IMR-90 (cell line): ENCODE measurements around the gene CSRNP3. TPM values are rescaled to one million over a fixed set of nuclear protein-coding genes. Genes with fewer than 3 reads are reported as not detected.

Experiments
- ATAC-seq: fragments of 200-7000 bp; cut with Tn5 transposase; 2 replicates; pipeline ENCODE4 v1.9.1; 2020; ENCODE audit warnings: low read depth, mild to moderate bottlenecking, moderate library complexity
- BruUV-seq: library from RNA; stranded (reverse); fragments of 400-500 nt; replicated peaks from 2 replicates; lab custom pipeline; 2021; lab: Mats Ljungman, UMichigan
- CTCF ChIA-PET: fragments of 300-600 bp; formaldehyde crosslinking; extraction: SDS; loops from one replicate; lab custom pipeline; 2021; ENCODE audit warnings: antibody characterized with exemption; lab: Yijun Ruan, JAX
- POLR2A ChIA-PET: fragments of 300-600 bp; sonication (Branson Sonifier 250); formaldehyde crosslinking; loops from one replicate; lab custom pipeline; 2022; ENCODE audit warnings: antibody characterized with exemption; ENCODE audit not compliant: unreplicated experiment; lab: Charles Lee
- DNase-seq: peaks from one replicate; pipeline ENCODE4 v3.0.0; 2013
- H2AFZ ChIP-seq: replicated peaks from 2 replicates; pipeline ENCODE3; 2013; ENCODE audit warnings: low read length, mild to moderate bottlenecking; ENCODE audit not compliant: poor library complexity
- H2AK5ac ChIP-seq: 2 replicates; pipeline ENCODE4 v1.6.1; 2013; ENCODE audit warnings: low read depth, low read length, inconsistent platforms
- H2AK9ac ChIP-seq: replicated peaks from 2 replicates; pipeline ENCODE3; 2013; ENCODE audit warnings: mild to moderate bottlenecking, low read depth, low read length, moderate library complexity; ENCODE audit not compliant: poor library complexity
- H2BK120ac ChIP-seq: 2 replicates; pipeline ENCODE4 v1.6.1; 2013; ENCODE audit warnings: low read depth, low read length, inconsistent platforms
- H2BK15ac ChIP-seq: 3 replicates; pipeline ENCODE4 v1.6.1; 2013; ENCODE audit warnings: low read depth, low read length, inconsistent platforms
- H2BK20ac ChIP-seq: 2 replicates; pipeline ENCODE4 v1.6.1; 2013; ENCODE audit warnings: low read depth, mild to moderate bottlenecking, inconsistent platforms, low read length, moderate library complexity
- H2BK5ac ChIP-seq: 2 replicates; pipeline ENCODE4 v1.6.1; 2013; ENCODE audit warnings: mild to moderate bottlenecking, low read depth, low read length, inconsistent platforms; ENCODE audit not compliant: poor library complexity, severe bottlenecking
- H3K14ac ChIP-seq: replicated peaks from 2 replicates; pipeline ENCODE4 v1.6.1; 2013; ENCODE audit warnings: low read depth, low read length, inconsistent platforms
- H3K18ac ChIP-seq: 2 replicates; pipeline ENCODE4 v1.6.1; 2013; ENCODE audit warnings: low read depth, low read length, control low read depth
- H3K23ac ChIP-seq: 2 replicates; pipeline ENCODE4 v1.6.1; 2013; ENCODE audit warnings: low read depth, low read length, inconsistent platforms
- H3K27ac ChIP-seq: 2 replicates; pipeline ENCODE4 v1.5.1; 2013; ENCODE audit warnings: mild to moderate bottlenecking, control low read depth, low read length; ENCODE audit not compliant: insufficient read depth
- H3K27me3 ChIP-seq: 2 replicates; pipeline ENCODE4 v1.6.1; 2013; ENCODE audit warnings: low read length; ENCODE audit not compliant: control insufficient read depth, insufficient read depth
- H3K36me3 ChIP-seq: 2 replicates; pipeline ENCODE4 v1.6.1; 2013; ENCODE audit warnings: low read length, mixed read lengths; ENCODE audit not compliant: control insufficient read depth, insufficient read depth
- H3K4ac ChIP-seq: 2 replicates; pipeline ENCODE4 v1.6.1; 2013; ENCODE audit warnings: low read depth, low read length, inconsistent platforms
- H3K4me1 ChIP-seq: 2 replicates; pipeline ENCODE4 v1.6.1; 2013; ENCODE audit warnings: low read length, mixed read lengths; ENCODE audit not compliant: control insufficient read depth, insufficient read depth
- H3K4me2 ChIP-seq: 2 replicates; pipeline ENCODE4 v1.6.1; 2013; ENCODE audit warnings: low read depth, mild to moderate bottlenecking, control low read depth, low read length, moderate library complexity
- H3K4me3 ChIP-seq: 2 replicates; pipeline ENCODE4 v1.5.1; 2013; ENCODE audit warnings: low read depth, mild to moderate bottlenecking, control low read depth, low read length, moderate library complexity; ENCODE audit not compliant: insufficient read depth
- H3K56ac ChIP-seq: 2 replicates; pipeline ENCODE4 v1.6.1; 2013; ENCODE audit warnings: low read length, inconsistent platforms; ENCODE audit not compliant: insufficient read depth; ENCODE audit errors: extremely low read depth
- H3K79me1 ChIP-seq, 2 experiments: 2 replicates each; pipeline ENCODE4 v1.6.1; 2013; ENCODE audit warnings: low read length in 2 of 2, inconsistent platforms in 1 of 2, low read depth in 1 of 2
- H3K9ac ChIP-seq: 2 replicates; pipeline ENCODE4 v1.6.1; 2013; ENCODE audit warnings: low read depth, low read length, control low read depth
- H3K9me1 ChIP-seq: 2 replicates; pipeline ENCODE4 v1.6.1; 2013; ENCODE audit warnings: low read length, inconsistent platforms; ENCODE audit not compliant: insufficient read depth
- H3K9me3 ChIP-seq: 2 replicates; pipeline ENCODE4 v1.6.1; 2013; ENCODE audit warnings: low read length; ENCODE audit not compliant: control insufficient read depth, insufficient read depth
- H4K20me1 ChIP-seq: 2 replicates; pipeline ENCODE4 v1.6.1; 2013; ENCODE audit warnings: low read length, inconsistent platforms; ENCODE audit not compliant: insufficient read depth
- H4K5ac ChIP-seq: 2 replicates; pipeline ENCODE4 v1.6.1; 2013; ENCODE audit warnings: mild to moderate bottlenecking, low read depth, low read length, control low read depth
- H4K8ac ChIP-seq, 2 experiments: 2 replicates each; pipeline ENCODE4 v1.6.1; 2013; ENCODE audit warnings: low read depth in 2 of 2, low read length in 2 of 2, control low read depth in 1 of 2, inconsistent platforms in 1 of 2
- H4K91ac ChIP-seq: 2 replicates; pipeline ENCODE4 v1.6.1; 2013; ENCODE audit warnings: low read depth, low read length, inconsistent platforms; ENCODE audit not compliant: insufficient read depth
- CEBPB ChIP-seq: IDR thresholded peaks from 2 replicates; pipeline ENCODE4 v1.6.1; 2012; ENCODE audit warnings: low read depth, low read length, improper control_type of control experiment
- CHD1 ChIP-seq: IDR thresholded peaks from 2 replicates; pipeline ENCODE4 v1.6.1; 2012; ENCODE audit warnings: low read depth, low read length, improper control_type of control experiment
- CTCF ChIP-seq: conservative IDR thresholded peaks from 2 replicates; pipeline ENCODE4 v1.5.1; 2012; ENCODE audit warnings: mild to moderate bottlenecking, low read depth, low read length, improper control_type of control experiment
- ELK1 ChIP-seq: fragments of 150-350 bp; IDR thresholded peaks from 2 replicates; pipeline ENCODE4 v1.6.1; 2016; ENCODE audit warnings: low read depth, mild to moderate bottlenecking, low read length, moderate library complexity, borderline replicate concordance
- FOS ChIP-seq: fragments of 150-350 bp; IDR thresholded peaks from 2 replicates; pipeline ENCODE4 v1.6.1; 2016; ENCODE audit warnings: low read depth, low read length
- MXI1 ChIP-seq: IDR thresholded peaks from 2 replicates; pipeline ENCODE4 v1.6.1; 2012; ENCODE audit warnings: low read depth, mild to moderate bottlenecking, low read length, moderate library complexity, borderline replicate concordance
- NFE2L2 ChIP-seq: fragments of 150-350 bp; IDR thresholded peaks from 2 replicates; pipeline ENCODE4 v1.6.1; 2016; ENCODE audit warnings: low read depth, mild to moderate bottlenecking, low read length
- POLR2A ChIP-seq: IDR thresholded peaks from 2 replicates; pipeline ENCODE4 v1.6.1; 2012; ENCODE audit warnings: mild to moderate bottlenecking, low read depth, low read length
- RAD21 ChIP-seq: IDR thresholded peaks from 2 replicates; pipeline ENCODE4 v1.6.1; 2012; ENCODE audit warnings: low read length, improper control_type of control experiment
- RCOR1 ChIP-seq: IDR thresholded peaks from 2 replicates; pipeline ENCODE4 v1.6.1; 2012; ENCODE audit warnings: mild to moderate bottlenecking, low read length, improper control_type of control experiment; ENCODE audit not compliant: insufficient replicate concordance
- RFX5 ChIP-seq: IDR thresholded peaks from 2 replicates; pipeline ENCODE4 v1.8.0; 2012; ENCODE audit warnings: low read depth, mild to moderate bottlenecking, low read length, moderate library complexity
- USF2 ChIP-seq: fragments of 150-350 bp; IDR thresholded peaks from 2 replicates; pipeline ENCODE4 v1.6.1; 2017; ENCODE audit warnings: mild to moderate bottlenecking, antibody characterized with exemption, low read length, low read depth
- WGBS, 2 experiments: methylation state at CpG; one replicate each; pipeline versions ENCODE4 v1.1.5 to v1.1.7; 2013; ENCODE audit warnings: missing lambda C conversion rate in 2 of 2; ENCODE audit not compliant: insufficient read length in 1 of 2; ENCODE audit errors: extremely low coverage in 2 of 2; 5-methylcytosine and 5-hydroxymethylcytosine counted together
- dilution Hi-C: fragments of 300-500 bp; cut with HindIII; formaldehyde crosslinking; loops from one replicate; pipeline ENCODE4 v1.14.3; 2018; ENCODE audit warnings: low sequenced_read_pairs; ENCODE audit not compliant: unreplicated experiment
- in situ Hi-C: fragments of 300-500 bp; cut with MboI; formaldehyde crosslinking; loops from 3 replicates; pipeline ENCODE4 v1.14.3; 2019; ENCODE audit warnings: low sequenced_read_pairs, inconsistent platforms, mixed read lengths
- intact Hi-C: fragments of 100-400 bp; cut with micrococcal nuclease; formaldehyde crosslinking; loops from 2 replicates; pipeline ENCODE4 v1.10.0; 2022
- polyA plus RNA-seq, 3 experiments: library from polyadenylated mRNA; depleted of rRNA; stranded (reverse); fragments of >200 nt; gene quantifications; 2 replicates each; pipeline ENCODE4 v1.2.3, GENCODE V29; 2012; ENCODE audit warnings: low replicate concordance in 1 of 3
- total RNA-seq: library from RNA; depleted of rRNA; stranded (reverse); fragments of >200 nt; gene quantifications from 2 replicates; pipeline ENCODE4 v1.2.3, GENCODE V29; 2012

The CSRNP3 gene
- total and polyA plus RNA-seq, 2 of the 4 experiments (the other 2 are of a cell fraction) = 0.21 to 0.72 TPM

DNA sequence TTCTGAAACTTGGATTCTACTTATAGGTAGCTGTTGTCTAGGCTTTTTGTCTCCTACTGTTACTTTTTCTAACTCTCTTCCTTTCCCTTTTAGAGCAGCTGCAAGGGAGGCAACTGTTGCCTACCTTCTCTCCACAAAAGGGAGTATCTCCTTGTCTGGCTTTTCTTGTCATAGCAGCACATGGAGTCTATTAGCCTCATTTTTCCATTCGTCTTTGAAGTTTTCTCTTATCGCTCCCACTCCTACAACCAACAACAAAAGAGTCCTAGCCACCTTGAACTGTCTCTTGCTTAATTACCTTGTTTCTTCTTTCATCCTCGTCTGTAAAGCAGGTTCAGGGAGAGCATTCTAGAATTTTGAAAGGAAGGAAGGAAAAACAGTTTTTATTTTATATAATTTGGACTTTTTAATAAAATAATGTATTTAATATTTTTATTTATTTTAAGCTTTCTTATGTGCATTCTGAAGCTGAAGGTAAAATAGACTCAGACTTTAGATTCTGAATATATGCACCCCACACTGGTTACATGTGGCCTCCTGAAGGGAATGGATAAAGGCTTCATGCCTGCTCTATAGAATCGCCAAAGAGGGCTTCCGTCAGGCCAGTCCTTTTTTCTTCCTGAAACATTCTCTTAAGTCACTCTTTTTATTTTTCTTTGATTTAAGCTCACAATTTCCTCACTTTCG, 154.4 kb downstream of the CSRNP3 start:
- Histone ChIP-seq H2AK9ac (no peak overlapping the region), H3K27ac (no peak overlapping the region), H3K79me1 (no peaks in the 10 kb centered on the region), H4K91ac (no peak overlapping the region), H2BK15ac (no peak overlapping the region), H3K4me3 (no peak overlapping the region), H4K5ac (no peak overlapping the region), H2BK5ac (no peak overlapping the region), H3K9me3 (no peaks in the 10 kb centered on the region), H2AK5ac (no peak overlapping the region), H2BK20ac (no peak overlapping the region), H4K8ac (no peak overlapping the region), H3K4ac (no peak overlapping the region), H4K20me1 (no peaks in the 10 kb centered on the region), H3K9me1 (no peaks in the 10 kb centered on the region), H3K4me2 (no peak overlapping the region), H3K36me3 (no peaks in the 10 kb centered on the region), H2AFZ (no peak overlapping the region), H3K18ac (no peak overlapping the region), H2BK120ac (no peak overlapping the region), H3K14ac (no peak overlapping the region), H3K9ac (no peak overlapping the region), H3K4me1 (no peaks in the 10 kb centered on the region), H3K23ac (no peak overlapping the region), H3K56ac (no peak overlapping the region), H3K27me3 (no peaks in the 10 kb centered on the region)
- ATAC-seq (no peak), DNase-seq (no peak)
- intact Hi-C loops = no loop called here
- POLR2A ChIA-PET = no interaction called here
- dilution Hi-C loops = no loop called here
- BruUV-seq = no TSS peak
- 80% methylated on average over 1 of the region's 6 CpGs; no CpG with 5 or more reads in 1 of the 2 experiments for WGBS, 2 experiments
- CTCF ChIA-PET = no interaction called here
- in situ Hi-C loops = no loop called here
- TF ChIP-seq POLR2A = no peak
- no peak for TF ChIP-seq NFE2L2
- TF ChIP-seq RCOR1 = no peak
- no peak for TF ChIP-seq MXI1
- TF ChIP-seq CTCF = no peak
- no peak for TF ChIP-seq CEBPB
- no peak for TF ChIP-seq FOS
- TF ChIP-seq RFX5 = no peak
- TF ChIP-seq USF2 = no peak
- no peak for TF ChIP-seq RAD21
- no peak for TF ChIP-seq ELK1
- TF ChIP-seq CHD1 = no peak
